PC-3 (cell line): Measurements from ENCODE around the gene ARFGAP3. TPM values are rescaled to one million over a fixed set of nuclear protein-coding genes. Genes with fewer than 3 reads are reported as not detected.

ENCODE experiments used
- ATAC-seq: fragments of 200-7000 bp; cut with Tn5 transposase; 2 replicates; pipeline ENCODE4 v1.9.1; 2020; ENCODE audit warnings: mild to moderate bottlenecking, moderate library complexity
- BruUV-seq: library from RNA; stranded (reverse); fragments of 400-500 nt; replicated peaks from 2 replicates; lab custom pipeline; 2021; lab: Mats Ljungman, UMichigan
- CTCF ChIA-PET: fragments of 300-600 bp; sonication (Branson Sonifier 250); formaldehyde crosslinking; loops from one replicate; lab custom pipeline; 2022; ENCODE audit warnings: antibody characterized with exemption; lab: Charles Lee
- POLR2A ChIA-PET: fragments of 300-600 bp; sonication (Branson Sonifier 250); formaldehyde crosslinking; loops from one replicate; lab custom pipeline; 2022; ENCODE audit warnings: antibody characterized with exemption; ENCODE audit not compliant: unreplicated experiment; lab: Charles Lee
- DNase-seq: peaks from one replicate; pipeline ENCODE4 v3.0.0-alpha.2; 2015
- H2AFZ ChIP-seq: fragments of 300-600 bp; sonication (generic); 2 replicates; pipeline ENCODE4 v1.6.0; 2016; ENCODE audit warnings: antibody characterized with exemption, low read length
- H3F3A ChIP-seq: fragments of 300-600 bp; sonication (generic); one replicate; pipeline ENCODE4 v1.6.0; 2017; ENCODE audit warnings: antibody characterized with exemption, low read length, control low read depth, mild to moderate bottlenecking; ENCODE audit not compliant: unreplicated experiment
- H3K27ac ChIP-seq: fragments of 300-600 bp; sonication (generic); 2 replicates; pipeline ENCODE4 v1.5.1; 2016; ENCODE audit warnings: mild to moderate bottlenecking, low read length
- H3K27me3 ChIP-seq: fragments of 300-600 bp; sonication (generic); 2 replicates; pipeline ENCODE4 v1.6.1; 2016; ENCODE audit warnings: low read length, mixed read lengths
- H3K36me3 ChIP-seq: fragments of 300-600 bp; sonication (generic); 2 replicates; pipeline ENCODE4 v1.6.1; 2016; ENCODE audit warnings: low read depth, mixed run types, low read length, mixed read lengths
- H3K4me1 ChIP-seq: fragments of 300-600 bp; sonication (generic); 2 replicates; pipeline ENCODE4 v1.5.1; 2016; ENCODE audit warnings: low read length; ENCODE audit not compliant: insufficient read depth
- H3K4me2 ChIP-seq: fragments of 300-600 bp; sonication (generic); 2 replicates; pipeline ENCODE4 v1.6.0; 2016; ENCODE audit warnings: low read length
- H3K4me3 ChIP-seq: fragments of 300-600 bp; sonication (generic); 2 replicates; pipeline ENCODE4 v1.5.1; 2016; ENCODE audit warnings: mild to moderate bottlenecking, low read length, mixed read lengths
- H3K79me2 ChIP-seq: fragments of 300-600 bp; sonication (generic); 2 replicates; pipeline ENCODE4 v1.6.1; 2017; ENCODE audit warnings: low read length, mixed read lengths
- H3K9ac ChIP-seq: fragments of 300-600 bp; sonication (generic); 2 replicates; pipeline ENCODE4 v1.6.0; 2016; ENCODE audit warnings: mild to moderate bottlenecking, low read length
- H3K9me2 ChIP-seq: fragments of 300-600 bp; sonication (generic); replicated peaks from 2 replicates; pipeline ENCODE4 v1.6.1; 2016; ENCODE audit warnings: mixed run types, low read length, mixed read lengths
- H3K9me3 ChIP-seq: fragments of 300-600 bp; sonication (generic); 2 replicates; pipeline ENCODE4 v1.6.1; 2016; ENCODE audit warnings: low read length, mixed read lengths
- H4K20me1 ChIP-seq: fragments of 300-600 bp; sonication (generic); 2 replicates; pipeline ENCODE4 v1.6.1; 2016; ENCODE audit warnings: low read length, mixed read lengths
- CTCF ChIP-seq: fragments of 300-600 bp; sonication (generic); conservative IDR thresholded peaks from 2 replicates; pipeline ENCODE4 v1.5.1; 2017; ENCODE audit warnings: antibody characterized with exemption, low read depth, mild to moderate bottlenecking, low read length
- EZH2 ChIP-seq: fragments of 300-600 bp; sonication (generic); IDR thresholded peaks from one replicate; pipeline ENCODE4 v1.6.1; 2017; ENCODE audit warnings: antibody characterized with exemption, mild to moderate bottlenecking, low read length; ENCODE audit not compliant: unreplicated experiment
- EZH2phosphoT487 ChIP-seq: fragments of 300-600 bp; sonication (generic); IDR thresholded peaks from 2 replicates; pipeline ENCODE4 v1.6.1; 2018; ENCODE audit warnings: mild to moderate bottlenecking, antibody characterized with exemption, low read length, borderline replicate concordance
- intact Hi-C: fragments of 100-400 bp; cut with micrococcal nuclease; formaldehyde crosslinking; loops from 2 replicates; pipeline ENCODE4 v1.9.0; 2023
- total RNA-seq: library from RNA; depleted of rRNA; stranded (reverse); fragments of >200 nt; gene quantifications from 2 replicates; pipeline ENCODE4 v1.2.3, GENCODE V29; 2014

The ARFGAP3 gene
- total RNA-seq, 1 experiment from 2014 or later = 19.2 TPM

- CTCF ChIA-PET = no interaction called here
Observed at GRCh38 chr22:42787357-42787736, 69.7 kb downstream of the ARFGAP3 start.

GRCh38 chr22:42786606-42787356, 70.3 kb downstream of the ARFGAP3 start:
- H4K20me1 ChIP-seq = no peaks in the 10 kb centered on the region
- CTCF ChIA-PET = no interaction called here
- DNase-seq = no peak
- no peaks in the 10 kb centered on the region for H3F3A ChIP-seq
- H3K27me3 ChIP-seq = no peaks in the 10 kb centered on the region
- H3K9ac ChIP-seq = no peak overlapping the region
- H3K4me2 ChIP-seq = no peak overlapping the region
- no peaks in the 10 kb centered on the region for H3K9me2 ChIP-seq
- no peak overlapping the region for H3K27ac ChIP-seq
- H3K36me3 ChIP-seq = no peaks in the 10 kb centered on the region
- BruUV-seq = no TSS peak
- H3K79me2 ChIP-seq = no peaks in the 10 kb centered on the region
- H2AFZ ChIP-seq = no peak overlapping the region
- POLR2A ChIA-PET = no interaction called here
- TF ChIP-seq EZH2 = no peak
- TF ChIP-seq CTCF = no peak
- no peak for TF ChIP-seq EZH2phosphoT487
- intact Hi-C loops = no loop called here
- H3K9me3 ChIP-seq = no peaks in the 10 kb centered on the region
- no peaks in the 10 kb centered on the region for H3K4me1 ChIP-seq
- H3K4me3 ChIP-seq = no peak overlapping the region
- ATAC-seq = no peak

More at GRCh38 chr22:42787357-42787736, 69.7 kb downstream of the ARFGAP3 start:
- Histone ChIP-seq H3K4me3 (no peak overlapping the region), H3F3A (no peaks in the 10 kb centered on the region), H3K9me3 (no peaks in the 10 kb centered on the region), H3K27ac (no peak overlapping the region), H3K4me2 (no peak overlapping the region), H3K9me2 (no peaks in the 10 kb centered on the region), H3K4me1 (no peaks in the 10 kb centered on the region), H2AFZ (no peak overlapping the region), H3K9ac (no peak overlapping the region), H3K79me2 (no peaks in the 10 kb centered on the region), H3K27me3 (no peaks in the 10 kb centered on the region), H4K20me1 (no peaks in the 10 kb centered on the region), H3K36me3 (no peaks in the 10 kb centered on the region)
- BruUV-seq = no TSS peak
- intact Hi-C loops = no loop called here
- DNase-seq = no peak
- POLR2A ChIA-PET = no interaction called here
- no peak for TF ChIP-seq CTCF
- no peak for TF ChIP-seq EZH2phosphoT487
- no peak for TF ChIP-seq EZH2
- ATAC-seq = no peak
